ENCODE data around the gene YPEL1.

Gene YPEL1

DNA sequence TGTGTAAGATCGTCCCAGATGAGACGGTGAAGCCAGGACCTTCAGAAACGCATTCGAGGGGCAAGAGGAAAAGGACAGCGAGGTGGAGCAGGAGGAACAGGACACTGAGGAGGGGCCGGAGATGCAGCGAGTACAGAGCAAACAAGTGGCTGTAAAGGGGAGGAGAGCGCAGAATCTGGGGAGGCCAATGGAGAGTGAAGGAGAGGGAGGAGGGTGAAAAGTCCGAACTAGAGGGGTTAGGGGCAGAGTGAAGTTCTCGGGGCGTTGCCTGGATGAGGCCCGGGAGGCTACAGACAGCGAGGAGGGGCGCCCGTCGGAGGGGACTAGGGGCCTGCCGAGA is 78.6 kb downstream of the YPEL1 start:
- no peak for DNase-seq (ENCODE audit: low read depth in 2 of 2)

GRCh38 chr22:21652547-21653545 is 82.7 kb downstream of the YPEL1 start:
- DNase-seq (ENCODE audit: low read depth in 2 of 2), result no peak

- peak; percentile 55 to 67 for DNase-seq (ENCODE audit: low read depth in 2 of 2)
These were observed 83.5 kb downstream of the YPEL1 start for GRCh38 chr22:21652010-21652546.

GRCh38 chr22:21651521-21652009 is 84.0 kb downstream of the YPEL1 start:
- no peak for DNase-seq (ENCODE audit: low read depth in 2 of 2)

DNA sequence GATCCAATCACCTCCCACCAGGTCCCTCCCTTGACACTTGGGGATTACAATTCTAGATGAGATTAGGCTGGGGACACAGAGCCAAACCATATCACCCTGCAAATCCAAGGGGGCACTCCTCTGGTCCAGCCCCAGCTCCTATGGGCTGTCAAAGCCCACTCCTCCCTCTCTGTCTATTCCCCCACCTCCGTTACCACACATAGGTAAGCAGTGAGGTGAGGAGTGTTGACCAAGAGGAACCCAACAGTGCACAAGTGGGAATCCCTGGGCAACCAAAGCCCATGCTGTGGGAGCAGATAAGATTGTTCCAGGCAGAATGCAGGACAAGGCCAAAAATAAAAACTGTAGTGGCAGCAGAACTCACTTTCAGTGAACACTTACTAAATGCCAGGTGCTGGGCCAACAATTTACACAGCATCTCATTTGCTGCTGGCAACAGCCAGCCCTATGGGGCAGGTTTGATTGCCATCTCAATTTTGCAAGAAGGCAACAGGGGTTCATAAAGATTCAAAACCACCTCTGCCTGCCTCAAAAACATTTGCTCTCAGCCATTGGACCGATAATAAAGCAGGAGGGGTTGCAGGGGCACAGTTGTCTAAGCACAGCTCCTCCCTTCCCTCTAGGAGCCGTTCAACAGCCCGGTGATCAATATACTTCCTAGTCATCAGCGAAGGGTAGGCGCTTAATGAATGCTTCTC is 84.6 kb downstream of the YPEL1 start:
- no peak for DNase-seq (ENCODE audit: low read depth in 2 of 2)

DNA sequence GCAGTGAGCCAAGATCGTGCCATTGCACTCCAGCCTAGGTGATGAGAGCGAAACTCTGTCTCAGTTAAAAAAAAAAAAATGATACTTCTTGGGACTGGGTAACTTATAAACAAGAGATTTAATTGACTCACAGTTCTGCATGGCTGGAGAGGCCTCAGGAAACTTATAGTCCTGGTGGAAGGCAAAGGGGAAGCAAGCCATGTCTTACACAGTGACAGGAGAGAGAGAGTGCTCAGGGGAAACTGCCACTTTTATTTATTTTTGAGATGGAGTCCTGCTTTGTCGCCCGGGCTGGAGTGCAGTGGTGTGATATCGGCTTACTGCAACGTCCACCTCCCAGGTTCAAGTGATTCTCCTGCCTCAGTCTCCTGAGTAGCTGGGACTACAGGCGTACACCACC is 85.3 kb downstream of the YPEL1 start:
- no peak for DNase-seq (ENCODE audit: low read depth in 2 of 2)
